Measurements from ENCODE around the gene CUX1.
"Not testable (repeated sequence)": the region's sequence is repeated elsewhere in the genome, so short reads cannot be mapped to it uniquely, and the experiment has no call there.

CUX1 gene

GRCh38 chr7:101854084-101854865 is 36.8 kb downstream of the CUX1 start:
- DNase-seq, result no peak

- DNase-seq, result no peak
These were observed 39.3 kb downstream of the CUX1 start for GRCh38 chr7:101856473-101857357.

DNA sequence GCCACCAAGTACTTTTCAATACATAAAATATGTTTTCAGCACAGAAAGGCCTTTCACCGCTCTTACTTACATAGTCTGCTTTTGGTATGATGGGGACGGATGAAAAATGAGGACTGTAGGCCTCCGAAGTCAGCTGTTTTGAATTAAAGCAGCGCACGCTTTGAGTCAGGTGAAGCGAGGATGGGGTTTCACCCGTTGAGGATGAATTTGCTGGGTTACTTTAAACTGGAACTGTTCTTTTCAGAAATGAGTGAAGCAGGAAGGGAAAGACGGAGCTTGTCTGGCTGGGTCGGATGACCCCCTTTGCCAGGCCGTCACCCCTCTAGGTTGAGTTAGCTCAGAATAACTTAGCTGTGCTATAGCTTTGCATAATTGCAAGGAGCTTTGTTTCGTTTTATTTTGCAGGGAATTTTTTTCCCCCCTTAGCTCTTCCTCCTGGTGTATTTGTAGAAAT is 40.0 kb downstream of the CUX1 start:
- no peak for DNase-seq

DNA sequence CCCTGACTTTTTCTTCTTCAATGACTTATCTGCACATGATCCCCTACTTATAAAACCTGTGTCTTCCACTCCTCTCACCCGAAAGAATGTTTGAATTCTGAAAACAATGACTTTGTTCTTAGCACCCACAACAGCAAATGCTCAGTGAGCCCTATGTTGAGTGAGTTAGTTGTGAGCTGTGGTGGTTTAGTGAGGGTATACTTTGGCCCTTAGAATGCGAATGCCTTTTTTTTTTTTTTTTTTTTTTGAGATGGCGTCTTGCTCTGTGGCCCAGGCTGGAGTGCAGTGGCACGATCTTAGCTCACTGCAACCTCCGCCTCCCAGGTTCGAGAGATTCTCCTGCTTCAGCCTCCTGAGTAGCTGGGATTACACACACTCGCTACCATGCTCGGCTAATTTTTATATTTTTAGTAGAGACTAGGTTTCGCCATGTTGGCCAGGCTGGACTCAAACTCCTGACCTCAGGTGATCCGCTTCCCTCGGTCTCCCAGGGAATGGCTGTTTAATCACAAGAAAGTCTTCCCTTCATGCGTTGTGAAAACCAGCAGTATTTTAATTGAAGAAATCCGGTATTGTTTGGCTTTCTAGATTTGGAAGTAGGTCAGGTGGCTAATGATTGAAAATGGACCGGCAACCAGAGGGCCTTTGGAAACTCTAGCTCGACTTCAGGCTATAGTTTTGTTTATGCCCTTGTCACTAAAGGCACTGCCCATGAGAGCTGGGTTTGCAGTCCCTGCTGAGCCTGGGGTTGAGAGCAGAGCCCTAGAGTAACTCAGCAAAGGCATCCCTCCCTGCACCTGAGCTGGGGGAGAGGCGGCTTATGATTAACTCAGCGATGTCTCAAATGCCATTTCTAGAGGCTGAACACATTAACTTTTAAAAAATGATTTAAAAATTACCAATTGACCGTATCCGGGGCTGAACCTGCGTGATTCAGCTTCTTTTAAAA is 41.3 kb downstream of the CUX1 start:
- DNase-seq, result no peak

DNA sequence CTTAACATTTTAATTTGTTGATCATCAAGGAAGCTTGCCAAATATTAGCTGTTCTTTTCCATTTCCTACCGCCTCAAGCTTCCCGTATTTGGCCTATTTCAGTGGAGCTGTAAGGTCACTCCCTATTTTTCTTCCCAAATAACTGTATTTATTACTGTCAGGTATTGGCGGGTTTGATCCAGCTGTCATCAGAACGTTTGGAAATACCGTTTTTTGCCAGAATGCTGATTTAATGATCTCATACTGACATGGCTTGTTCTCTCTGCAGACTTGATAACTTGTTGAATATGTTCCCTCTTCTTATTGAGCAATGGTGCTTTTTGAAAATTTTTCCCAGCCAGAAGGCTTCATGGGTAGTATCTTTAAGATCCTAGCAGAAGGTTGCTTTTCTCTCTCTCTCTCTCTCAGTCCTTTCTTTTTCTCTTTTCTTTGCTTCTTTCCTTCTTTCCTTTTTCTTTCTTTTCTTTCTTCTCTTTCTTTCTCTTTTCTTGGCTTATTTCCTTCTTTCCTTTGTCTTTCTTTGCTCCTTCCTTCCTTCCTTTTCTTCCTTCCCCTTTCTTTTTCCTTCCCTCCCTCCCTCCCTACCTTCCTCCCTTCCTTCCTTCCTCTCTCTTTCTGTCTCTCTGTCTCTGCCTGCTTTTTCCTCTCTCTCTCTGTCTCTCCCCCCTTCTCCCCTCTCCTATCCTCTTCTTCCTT is 42.1 kb downstream of the CUX1 start:
- DNase-seq, result no peak

DNA sequence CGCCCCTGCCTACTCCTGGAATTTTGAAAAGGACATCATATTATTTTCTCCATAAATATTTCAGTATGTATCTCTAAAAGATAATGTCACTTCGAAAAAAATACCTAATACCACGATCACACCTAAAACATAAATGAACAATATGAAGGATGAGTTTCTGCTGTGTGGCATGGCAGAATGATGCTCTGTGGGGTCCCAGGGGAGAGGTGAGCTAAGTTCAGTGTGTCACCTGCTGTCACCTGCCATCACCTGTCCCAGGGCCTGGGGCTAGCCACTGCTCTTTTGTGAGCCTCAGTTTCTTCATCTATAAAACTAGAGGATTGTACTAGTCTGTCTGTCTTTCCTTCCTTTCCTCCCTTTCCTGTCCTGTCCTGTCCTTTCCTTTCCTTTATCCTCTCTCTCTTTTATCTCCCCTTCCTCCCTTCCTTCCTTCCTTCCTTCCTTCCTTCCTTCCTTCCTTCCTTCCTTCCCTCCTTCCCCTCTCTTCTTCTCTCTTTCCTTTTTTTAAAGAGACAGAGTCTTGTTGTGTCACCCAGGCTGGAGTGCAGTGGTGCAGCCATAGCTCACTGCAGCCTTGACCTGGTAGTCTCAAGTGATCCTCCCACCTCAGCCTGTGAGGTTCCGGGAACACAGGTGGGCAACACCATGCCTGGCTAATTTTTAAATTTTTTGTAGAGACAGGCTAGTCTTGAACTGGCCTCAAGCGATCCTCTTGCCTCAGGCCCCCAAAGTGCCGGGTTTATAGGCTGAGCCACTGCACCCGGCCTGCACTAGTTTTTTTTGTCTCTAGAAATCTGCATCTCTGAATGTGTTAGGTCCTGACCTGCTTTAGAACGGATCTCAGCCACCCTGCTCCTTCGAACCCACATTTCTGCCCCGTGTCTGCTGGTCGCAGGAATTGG is 43.1 kb downstream of the CUX1 start:
- DNase-seq, result no peak

DNA sequence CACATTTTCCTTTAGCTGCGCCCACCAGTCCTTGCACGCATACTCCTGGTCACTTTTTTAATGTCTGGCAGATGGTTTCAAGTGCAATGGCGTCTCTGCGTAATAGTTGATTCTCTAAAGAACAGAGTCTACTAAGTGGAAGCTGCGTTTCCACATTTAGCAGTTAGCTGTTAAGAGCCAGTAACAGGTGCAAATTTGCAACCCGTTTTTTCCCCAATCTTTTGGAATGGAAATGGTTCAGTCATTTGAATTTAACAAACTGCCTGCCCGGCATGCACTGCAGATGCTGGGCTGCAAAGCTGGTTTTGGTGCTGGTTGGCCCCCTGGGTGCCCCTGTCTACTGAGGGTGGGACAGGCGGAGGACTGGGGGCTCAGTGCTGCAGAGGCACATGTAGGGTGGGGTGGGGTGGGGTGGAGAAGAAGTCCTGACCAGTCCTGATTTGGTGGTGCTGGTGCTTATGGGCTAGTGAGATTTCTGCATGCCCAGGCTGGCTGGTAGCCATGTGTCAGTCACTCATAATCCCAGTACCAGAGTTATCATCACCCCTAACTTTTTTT is 43.9 kb downstream of the CUX1 start:
- DNase-seq, result no peak

- peak; percentile 24 for DNase-seq
These were observed 45.1 kb downstream of the CUX1 start for GRCh38 chr7:101862280-101863220.

DNA sequence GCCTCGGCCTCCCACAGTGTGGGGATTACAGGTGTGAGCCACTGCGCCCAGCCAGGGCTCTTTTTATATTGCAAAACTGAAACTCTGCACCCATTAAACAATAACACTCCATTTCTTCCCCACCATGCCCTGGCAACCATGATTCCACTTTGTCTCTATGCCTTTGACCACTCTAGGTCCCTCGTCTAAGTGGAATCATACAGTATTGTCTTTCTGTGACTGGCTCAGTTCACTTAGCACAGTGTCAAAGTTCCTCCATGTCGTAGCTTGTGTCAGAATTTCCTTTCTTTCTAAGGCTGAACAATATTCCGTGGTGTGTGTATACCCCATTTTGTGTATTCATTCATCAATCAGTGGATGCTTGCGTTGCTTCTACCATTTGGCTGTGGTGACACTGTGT is 46.2 kb downstream of the CUX1 start:
- no peak for DNase-seq

- no peak for DNase-seq
These were observed 46.6 kb downstream of the CUX1 start for GRCh38 chr7:101864039-101864438.

GRCh38 chr7:101865031-101865430 is 47.6 kb downstream of the CUX1 start:
- no peak for DNase-seq

DNA sequence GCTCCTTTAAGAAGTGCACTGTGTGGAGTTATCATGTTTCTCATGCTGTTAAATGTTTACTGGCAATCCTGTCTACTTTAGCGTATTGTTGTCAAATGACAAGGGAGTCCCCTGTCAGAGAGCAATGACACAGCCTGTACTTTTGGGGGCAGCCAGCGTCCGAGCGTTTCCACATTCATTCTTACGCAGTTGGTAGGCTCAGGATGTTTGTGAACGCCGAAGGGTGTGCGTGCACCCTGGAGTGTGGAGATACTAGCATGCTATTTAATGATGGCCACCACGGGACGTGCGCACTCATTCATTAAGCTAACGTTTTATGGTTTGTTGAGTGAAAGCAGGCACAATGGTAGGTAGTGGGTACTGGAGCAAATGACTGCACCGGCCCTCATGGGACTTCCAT is 48.0 kb downstream of the CUX1 start:
- no peak for DNase-seq

DNA sequence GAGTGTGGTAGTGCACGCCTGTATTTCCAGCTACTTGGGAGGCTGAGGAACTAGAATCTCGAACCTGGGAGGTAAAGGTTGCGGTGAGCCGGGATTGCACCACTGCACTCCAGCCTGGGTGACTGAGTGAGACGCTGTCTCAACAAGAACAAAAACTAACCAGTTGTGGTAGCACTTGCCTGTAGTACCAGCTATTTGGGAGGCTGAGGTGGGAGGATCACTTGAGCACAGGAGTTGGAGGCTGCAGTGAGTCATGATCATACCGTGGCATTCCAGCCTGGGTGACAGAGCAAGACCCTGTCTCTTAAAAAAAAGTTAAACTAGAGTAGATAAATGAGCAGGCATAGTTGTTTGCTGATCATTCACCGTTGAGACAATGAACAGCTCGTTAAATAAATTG is 48.9 kb downstream of the CUX1 start:
- no peak for DNase-seq

GRCh38 chr7:101867265-101867664 is 49.8 kb downstream of the CUX1 start:
- no peak for DNase-seq

GRCh38 chr7:101867681-101868080 is 50.3 kb downstream of the CUX1 start:
- DNase-seq, result not testable (repeated sequence)

- DNase-seq, result no peak
These were observed 50.9 kb downstream of the CUX1 start for GRCh38 chr7:101868191-101868950.

DNA sequence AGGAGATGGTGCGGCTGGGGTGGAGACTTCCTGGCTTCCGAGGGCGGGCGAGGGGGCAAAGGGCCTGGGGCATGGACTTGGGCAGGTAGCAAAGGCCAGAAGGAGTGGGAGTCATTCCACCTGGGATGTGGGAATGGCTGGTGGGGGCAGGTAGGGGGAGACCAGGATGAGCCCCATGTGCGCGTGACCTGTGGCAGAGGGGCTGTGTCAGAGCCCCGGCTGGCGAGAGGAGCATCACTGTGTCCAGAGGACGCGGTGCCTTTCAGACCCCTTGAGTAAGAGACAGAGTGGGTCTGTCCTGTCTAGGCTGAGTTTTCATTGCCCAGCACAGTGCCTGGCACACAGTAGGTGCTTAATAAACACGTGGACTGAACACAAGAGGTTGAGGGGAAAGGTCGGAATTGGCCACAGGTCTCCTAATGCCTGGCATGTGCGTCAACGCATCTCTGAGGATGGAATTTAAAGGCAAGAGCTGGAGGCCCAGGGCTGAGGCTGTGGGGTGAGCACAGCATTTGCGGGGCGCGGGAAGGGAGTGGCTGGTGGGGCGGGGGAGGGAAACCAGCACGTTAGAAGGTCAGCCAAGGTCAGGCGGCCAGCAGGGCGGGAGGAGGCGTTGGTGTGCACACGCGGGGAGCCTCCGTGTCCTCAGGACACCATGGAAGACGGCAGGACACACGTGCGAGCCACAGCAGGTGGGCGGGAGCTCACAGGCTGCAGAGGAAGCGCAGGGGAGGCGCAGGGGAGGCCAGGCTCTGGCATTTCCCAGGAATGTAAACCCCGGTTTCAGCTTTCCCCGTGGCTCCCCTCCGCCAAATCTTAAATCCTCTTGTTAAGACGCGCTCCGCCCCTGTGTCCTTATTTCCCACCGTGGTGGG is 51.8 kb downstream of the CUX1 start:
- DNase-seq, result no peak

- DNase-seq, result no peak
These were observed 52.5 kb downstream of the CUX1 start for GRCh38 chr7:101869901-101870290.
